Measurements from ENCODE around the gene SLC36A1. TPM values are rescaled to one million over a fixed set of nuclear protein-coding genes. Genes with fewer than 3 reads are reported as not detected.

The SLC36A1 gene
- total RNA-seq, 1 experiment from 2014 or later, result 7.4 TPM

GRCh38 chr5:151509836-151510235, 62.4 kb downstream of the SLC36A1 start:
- Histone ChIP-seq H3K4me3 (replicated peaks in 1 of 2; ENCODE audit: low read depth in 1 of 2, low read length in 2 of 2) (no peak overlapping the region), H3K9me2 (ENCODE audit: insufficient read depth) (no peaks in the 10 kb centered on the region), H3K4me2 (ENCODE audit: low read length) (no peak overlapping the region), H3K27me3 (ENCODE audit: insufficient read depth, low read length) (no peaks in the 10 kb centered on the region), H3K9ac (ENCODE audit: low read length) (no peak overlapping the region), H3K36me3 (ENCODE audit: control insufficient read depth in 1 of 2, insufficient read depth in 2 of 2, low read length in 2 of 2) (no peaks in the 10 kb centered on the region), H2AFZ (ENCODE audit: low read depth, low read length, poor library complexity, severe bottlenecking) (no peak overlapping the region), H3K79me2 (ENCODE audit: insufficient read depth, low read length) (no peaks in the 10 kb centered on the region), H4K20me1 (ENCODE audit: insufficient read depth) (no peaks in the 10 kb centered on the region), H3K4me1 (ENCODE audit: control insufficient read depth in 1 of 2, insufficient read depth in 2 of 2, low read length in 2 of 2) (peaks cover 0 to 8% of the 10 kb centered on the region in 2 experiments; a peak in 1 of 4 replicates), H3K9me3 (ENCODE audit: control insufficient read depth in 1 of 2, insufficient read depth in 1 of 2, low read depth in 1 of 2, low read length in 2 of 2) (no peaks in the 10 kb centered on the region), H3K27ac (ENCODE audit: low read depth, low read length) (no peak overlapping the region)
- ATAC-seq (no peak), DNase-seq (ENCODE audit: low read depth, low spot score) (no peak)
- ChIA-PET POLR2A (no interaction called here), CTCF (interaction anchor here (0.5 to 1.9 kb wide), 3 partner anchors 14 to 1006 kb away, joined by 3 to 6 read pairs (median 5); no protein-coding TSS in a partner anchor), RAD21 (ENCODE audit: low non-redundant PET in 1 of 2, low total read pairs in 2 of 2, uncharacterized antibody in 2 of 2, unreplicated experiment in 2 of 2) (no interaction called here)
- TF ChIP-seq RAD21 (IDR thresholded peaks at IDR 0.05; ENCODE audit: low read depth), result no peak
- no peak for TF ChIP-seq POLR2A (IDR thresholded peaks at IDR 0.05; ENCODE audit: borderline replicate concordance, extremely low read depth, insufficient read depth, insufficient read length)
- no peak for TF ChIP-seq ZFX (IDR thresholded peaks at IDR 0.05)
- no peak for TF ChIP-seq CEBPB (IDR thresholded peaks at IDR 0.05; ENCODE audit: low read depth)
- no peak for TF ChIP-seq ZNF274 (IDR thresholded peaks at IDR 0.05; ENCODE audit: low read depth, low read length)
- no peak for TF ChIP-seq SIN3A (IDR thresholded peaks at IDR 0.05; ENCODE audit: low read depth)
- no peak for TF ChIP-seq EZH2 (IDR thresholded peaks at IDR 0.05)
- TF ChIP-seq SRF (IDR thresholded peaks at IDR 0.05; ENCODE audit: low read depth), result no peak
- TF ChIP-seq YY1 (IDR thresholded peaks at IDR 0.05; ENCODE audit: extremely low read depth, insufficient replicate concordance, low read depth, low read length), result no peak
- BruUV-seq (replicated peaks), result no TSS peak
- intact Hi-C loops (cut with micrococcal nuclease), result no loop called here

- Histone ChIP-seq H3K9me2 (ENCODE audit: insufficient read depth) (no peaks in the 10 kb centered on the region), H3K36me3 (ENCODE audit: control insufficient read depth in 1 of 2, insufficient read depth in 2 of 2, low read length in 2 of 2) (no peaks in the 10 kb centered on the region), H3K4me2 (ENCODE audit: low read length) (no peak overlapping the region), H3K9me3 (ENCODE audit: control insufficient read depth in 1 of 2, insufficient read depth in 1 of 2, low read depth in 1 of 2, low read length in 2 of 2) (no peaks in the 10 kb centered on the region), H3K79me2 (ENCODE audit: insufficient read depth, low read length) (no peaks in the 10 kb centered on the region), H3K27me3 (ENCODE audit: insufficient read depth, low read length) (no peaks in the 10 kb centered on the region), H3K4me1 (ENCODE audit: control insufficient read depth in 1 of 2, insufficient read depth in 2 of 2, low read length in 2 of 2) (no peaks in the 10 kb centered on the region), H3K4me3 (replicated peaks in 1 of 2; ENCODE audit: low read depth in 1 of 2, low read length in 2 of 2) (no peak overlapping the region), H3K9ac (ENCODE audit: low read length) (no peak overlapping the region), H2AFZ (ENCODE audit: low read depth, low read length, poor library complexity, severe bottlenecking) (no peak overlapping the region), H4K20me1 (ENCODE audit: insufficient read depth) (no peaks in the 10 kb centered on the region), H3K27ac (ENCODE audit: low read depth, low read length) (no peak overlapping the region)
- DNase-seq (ENCODE audit: low read depth, low spot score) (no peak), ATAC-seq (no peak)
- RAD21 ChIA-PET (ENCODE audit: low non-redundant PET in 1 of 2, low total read pairs in 2 of 2, uncharacterized antibody in 2 of 2, unreplicated experiment in 2 of 2), result no interaction called here
- TF ChIP-seq CBX3 (IDR thresholded peaks at IDR 0.05; ENCODE audit: low read depth), result no peak
- TF ChIP-seq YY1 (IDR thresholded peaks at IDR 0.05; ENCODE audit: extremely low read depth, insufficient replicate concordance, low read depth, low read length), result no peak
- no peak for TF ChIP-seq ZBTB33 (IDR thresholded peaks at IDR 0.05; ENCODE audit: extremely low read depth, insufficient replicate concordance, low read length)
- TF ChIP-seq ZFX (IDR thresholded peaks at IDR 0.05), result no peak
- TF ChIP-seq POLR2AphosphoS5 (IDR thresholded peaks at IDR 0.05; ENCODE audit: low read depth, low read length), result no peak
- no peak for TF ChIP-seq JUND (IDR thresholded peaks at IDR 0.05)
- no peak for TF ChIP-seq REST (IDR thresholded peaks at IDR 0.05; ENCODE audit: low read depth)
- no peak for TF ChIP-seq ZNF274 (IDR thresholded peaks at IDR 0.05; ENCODE audit: low read depth, low read length)
- TF ChIP-seq SIN3A (IDR thresholded peaks at IDR 0.05; ENCODE audit: low read depth), result no peak
- intact Hi-C loops (cut with micrococcal nuclease), result no loop called here
- POLR2A ChIA-PET, result no interaction called here
- CTCF ChIA-PET, result no interaction called here
- no TSS peak for BruUV-seq (replicated peaks)
Measured at GRCh38 chr5:151517122-151517920, 69.9 kb downstream of the SLC36A1 start.

Data from HCT116 (cell line).